ENCODE data around the gene TOLLIP. TPM values are rescaled to one million over a fixed set of nuclear protein-coding genes. Genes with fewer than 3 reads are reported as not detected.

TOLLIP gene
- total RNA-seq, 1 donor from 2014 or later, result 122 TPM

DNA sequence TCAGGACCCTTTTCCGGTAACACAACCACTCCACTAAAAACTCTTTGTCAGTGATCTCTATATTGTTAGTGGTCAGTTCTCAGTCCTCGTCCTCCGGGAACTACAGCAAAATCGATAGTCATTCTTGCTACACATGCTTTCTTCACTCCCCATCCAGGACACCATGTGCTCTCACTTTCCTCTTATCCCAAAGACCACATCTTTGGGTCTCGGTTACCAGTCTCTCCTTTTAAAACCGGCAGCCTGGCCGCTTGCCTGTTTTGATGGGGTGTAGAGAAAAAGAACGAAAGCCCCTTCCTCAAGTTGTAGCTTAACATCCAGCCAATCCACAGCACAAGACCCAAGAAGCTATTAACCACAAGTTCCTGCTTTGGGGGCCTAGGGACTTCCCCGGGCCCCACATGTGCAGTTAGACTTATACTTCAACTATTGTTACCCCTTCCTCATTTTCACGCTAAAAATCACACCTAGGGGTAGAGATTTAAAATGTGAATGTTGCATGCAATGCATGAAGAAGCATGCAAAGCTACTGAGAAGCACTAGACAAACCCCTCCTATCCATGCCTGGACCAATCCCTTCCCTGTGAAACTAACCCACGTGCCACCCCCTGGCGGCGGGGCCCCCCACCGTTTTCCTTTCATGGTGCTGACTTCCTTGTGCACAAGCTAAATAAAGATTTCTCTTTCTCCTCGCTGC, 1.5 kb upstream of the TOLLIP start:
- no peak for DNase-seq (ENCODE audit: low spot score)

- peak; percentile 46 for DNase-seq (ENCODE audit: low spot score)
These were observed 871 bp upstream of the TOLLIP start for GRCh38 chr11:1310318-1310687.

- peak; percentile 59 for DNase-seq (ENCODE audit: low spot score)
These were observed 512 bp downstream of the TOLLIP start for GRCh38 chr11:1308743-1309497.

DNA sequence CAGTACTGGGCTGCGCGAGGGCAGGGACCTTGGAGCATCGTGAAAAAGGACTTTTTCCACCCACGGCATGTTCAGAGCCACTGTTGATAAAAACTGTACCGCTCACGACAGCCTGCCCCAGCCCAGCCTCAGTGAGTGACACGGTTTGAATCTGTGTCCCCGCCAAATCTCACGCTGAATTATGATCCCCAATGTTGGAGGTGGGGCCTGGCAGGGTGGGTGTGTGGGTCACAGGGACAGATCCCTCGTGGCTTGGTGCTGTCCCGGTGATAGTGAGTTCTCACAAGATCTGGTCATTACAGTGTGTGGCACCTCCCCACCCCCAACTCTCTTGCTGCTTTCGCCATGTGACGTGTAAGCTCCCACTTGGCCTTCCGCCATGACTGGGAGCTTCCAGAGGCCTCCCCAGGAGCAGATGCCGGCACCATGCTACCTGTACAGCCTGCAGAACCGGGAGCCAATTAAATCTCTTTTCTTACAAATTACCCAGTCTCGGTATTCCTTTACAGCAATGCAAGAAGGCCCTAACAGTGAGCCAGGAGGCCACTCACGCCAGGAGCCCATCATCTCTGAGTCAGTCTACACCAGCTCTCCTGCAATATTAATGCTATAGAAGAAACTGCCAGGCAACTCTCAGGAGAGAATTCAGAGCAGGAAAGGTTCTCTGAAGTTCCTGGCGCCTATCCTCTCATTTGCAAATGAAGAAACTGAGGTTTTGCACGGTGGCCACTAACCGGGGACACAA, 1.3 kb downstream of the TOLLIP start:
- peak; percentile 58 for DNase-seq (ENCODE audit: low spot score)

- DNase-seq (ENCODE audit: low spot score), result peak; percentile 88
These were observed 2.1 kb downstream of the TOLLIP start for GRCh38 chr11:1307163-1307870.

DNA sequence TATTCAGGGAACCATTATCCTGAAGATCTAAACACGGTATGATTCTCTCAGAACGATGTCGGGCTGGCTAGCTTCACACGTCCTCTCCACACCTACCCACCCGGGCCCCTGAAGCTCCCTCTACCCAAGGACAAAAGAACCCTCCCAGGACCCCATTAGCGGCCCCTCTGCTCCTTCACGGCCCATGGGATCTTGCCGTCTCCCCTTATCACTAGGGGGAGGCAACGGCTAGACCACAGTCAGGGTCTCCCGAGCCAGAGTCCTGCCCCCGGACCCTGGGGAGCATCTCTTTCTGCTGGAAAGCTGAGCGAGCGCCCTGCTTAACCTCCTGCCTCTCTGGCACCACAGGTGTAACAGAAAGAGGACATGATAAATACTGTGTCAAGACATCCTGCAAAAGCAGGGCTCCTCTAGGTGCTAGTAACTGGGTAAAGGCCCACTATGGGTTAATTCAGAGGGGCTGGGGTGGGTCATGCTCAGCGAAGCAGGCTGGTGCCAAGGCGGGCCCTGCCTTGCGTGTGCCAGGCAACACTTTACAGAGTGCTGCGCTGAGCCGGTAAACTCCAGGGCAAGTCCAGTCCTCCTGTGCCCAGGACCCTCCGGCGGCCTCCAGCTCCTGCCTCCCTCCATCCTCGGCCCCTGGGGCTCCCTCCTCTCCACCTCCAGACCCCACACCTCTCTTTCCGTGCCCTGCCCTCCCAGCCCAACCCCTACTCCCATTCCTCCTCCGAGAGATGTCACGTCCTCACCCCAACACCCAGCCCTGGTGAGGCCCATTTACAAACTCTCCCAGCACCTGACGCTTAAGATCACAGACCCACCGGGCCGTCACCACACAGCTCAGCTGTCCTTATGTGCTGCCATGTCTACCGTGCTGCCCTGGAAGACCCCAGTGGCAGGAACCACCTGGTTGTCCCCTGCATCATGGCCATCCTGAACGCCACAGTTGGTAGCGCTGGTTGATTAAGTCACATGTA, 3.0 kb downstream of the TOLLIP start:
- DNase-seq (ENCODE audit: low spot score), result peak; percentile 50

DNA sequence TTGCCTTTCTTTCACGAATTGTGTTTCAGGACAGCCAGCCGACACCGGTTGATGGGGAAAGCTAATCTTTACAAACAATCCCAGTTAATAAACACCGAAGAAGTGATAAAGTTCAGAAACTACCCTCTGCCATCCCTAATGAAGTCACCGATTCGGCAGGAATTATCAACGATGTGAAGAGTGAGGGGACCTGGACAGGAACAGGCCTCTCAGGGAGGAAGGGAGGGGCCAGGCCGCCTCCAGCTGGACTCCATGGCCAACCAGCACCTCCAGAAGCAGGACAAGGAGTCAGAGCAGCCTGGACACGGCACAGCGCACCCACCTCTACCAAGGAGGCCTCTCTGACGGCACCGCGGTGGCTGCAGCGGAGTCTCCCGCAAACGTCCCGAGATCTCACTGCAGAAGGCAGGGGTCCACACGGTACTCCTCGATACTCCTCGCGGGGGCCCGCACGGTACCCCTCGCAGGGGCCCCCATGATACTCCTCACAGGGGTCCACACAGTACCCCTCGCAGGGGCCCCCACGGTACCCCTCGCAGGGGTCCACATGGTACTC, 3.9 kb downstream of the TOLLIP start:
- DNase-seq (ENCODE audit: low spot score), result no peak

GRCh38 chr11:1305063-1305495, 4.4 kb downstream of the TOLLIP start:
- no peak for DNase-seq (ENCODE audit: low spot score)

- peak; percentile 62 for DNase-seq (ENCODE audit: low spot score)
These were observed 5.1 kb downstream of the TOLLIP start for GRCh38 chr11:1304380-1304779.

DNA sequence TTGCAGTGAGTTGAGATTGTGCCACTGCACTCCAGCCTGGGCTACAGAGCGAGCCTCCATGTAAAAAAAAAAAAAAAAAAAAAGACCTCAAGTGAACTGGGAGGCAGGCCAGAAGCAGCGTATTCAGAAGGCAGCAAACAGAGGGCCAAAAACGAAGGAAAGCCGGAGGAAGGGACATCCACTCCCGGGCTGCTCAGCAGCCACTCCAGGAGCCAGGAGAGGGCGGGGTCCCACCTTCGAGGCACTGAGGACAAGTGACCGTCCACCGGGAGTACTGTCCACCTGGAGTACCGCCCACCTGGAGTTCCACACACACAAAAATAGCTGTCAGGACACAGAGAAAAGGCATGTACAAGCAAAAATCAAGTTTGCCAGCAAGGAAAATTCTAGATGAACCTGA, 5.5 kb downstream of the TOLLIP start:
- no peak for DNase-seq (ENCODE audit: low spot score)

GRCh38 chr11:1303126-1303821, 6.2 kb downstream of the TOLLIP start:
- peak; percentile 79 for DNase-seq (ENCODE audit: low spot score)

GRCh38 chr11:1302461-1303125, 6.8 kb downstream of the TOLLIP start:
- peak; percentile 39 for DNase-seq (ENCODE audit: low spot score)

- DNase-seq (ENCODE audit: low spot score), result peak; percentile 43
These were observed 7.4 kb downstream of the TOLLIP start for GRCh38 chr11:1302041-1302460.

- peak; percentile 26 for DNase-seq (ENCODE audit: low spot score)
These were observed 8.0 kb downstream of the TOLLIP start for GRCh38 chr11:1301220-1302000.

GRCh38 chr11:1300569-1301187, 8.8 kb downstream of the TOLLIP start:
- DNase-seq (ENCODE audit: low spot score), result peak; percentile 34

DNA sequence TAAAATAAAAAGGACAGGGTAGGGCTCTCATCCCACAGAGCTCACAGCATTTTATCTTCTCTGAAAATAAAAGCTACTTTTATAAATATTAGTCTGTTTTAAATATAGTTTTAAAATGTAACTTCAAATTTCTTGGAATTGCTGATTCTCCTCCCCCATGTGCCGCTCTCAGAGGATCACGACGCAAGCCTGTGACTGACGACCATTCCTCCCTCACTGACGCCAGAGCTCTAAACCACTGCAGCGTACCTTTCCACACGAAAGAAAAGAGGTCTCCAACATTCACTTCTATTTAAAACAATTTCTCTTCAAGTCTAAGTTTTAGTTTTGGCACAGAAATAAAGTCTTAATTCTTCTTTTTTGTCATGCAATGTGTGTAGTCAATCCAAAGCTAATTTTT, 9.3 kb downstream of the TOLLIP start:
- DNase-seq (ENCODE audit: low spot score), result peak; percentile 35

GRCh38 chr11:1299621-1300020, 9.8 kb downstream of the TOLLIP start:
- DNase-seq (ENCODE audit: low spot score), result peak; percentile 44

All from ureter (tissue), 1 donor.